Measurements from ENCODE around the gene ALDH3B1.

Gene ALDH3B1

DNA sequence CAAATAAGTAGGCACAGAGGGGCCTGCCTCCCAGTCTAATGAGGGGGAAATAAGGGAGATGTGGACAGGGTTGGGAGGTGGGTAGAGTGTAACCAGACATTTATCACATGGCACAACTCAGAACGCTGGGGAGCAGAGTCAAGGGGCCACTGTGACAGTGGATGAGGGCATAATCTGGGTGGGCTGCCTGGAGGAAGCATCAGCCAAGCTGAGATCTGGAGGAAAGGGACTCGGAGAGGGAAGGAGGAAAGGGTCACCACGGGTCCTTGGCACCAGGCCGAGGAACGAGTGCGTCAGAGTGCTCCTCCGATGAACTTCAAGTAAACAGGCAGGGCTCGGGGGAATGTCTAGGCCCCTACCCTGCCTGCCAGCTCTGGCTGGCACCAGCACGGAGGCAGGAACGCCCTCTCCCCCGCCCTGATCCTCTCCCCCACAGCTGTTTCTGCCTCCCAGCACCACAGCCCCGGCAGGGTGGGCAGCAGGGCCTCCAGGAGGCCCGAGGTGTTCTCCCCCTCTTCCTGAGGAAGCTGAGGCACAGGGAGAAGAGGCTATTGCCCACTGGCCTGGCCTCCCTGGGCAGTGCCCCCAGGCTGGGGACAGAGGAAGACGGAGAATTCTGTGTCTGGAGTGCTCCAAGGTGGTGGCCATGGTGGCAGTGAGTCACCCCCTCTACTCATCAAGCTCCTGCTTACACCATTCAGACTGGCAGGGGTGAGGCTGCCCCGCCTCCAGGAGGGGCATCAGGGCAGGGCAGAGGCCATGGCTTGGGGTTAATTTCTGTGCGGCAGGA, 4.2 kb downstream of the ALDH3B1 start:
- DNase-seq: no peak

DNA sequence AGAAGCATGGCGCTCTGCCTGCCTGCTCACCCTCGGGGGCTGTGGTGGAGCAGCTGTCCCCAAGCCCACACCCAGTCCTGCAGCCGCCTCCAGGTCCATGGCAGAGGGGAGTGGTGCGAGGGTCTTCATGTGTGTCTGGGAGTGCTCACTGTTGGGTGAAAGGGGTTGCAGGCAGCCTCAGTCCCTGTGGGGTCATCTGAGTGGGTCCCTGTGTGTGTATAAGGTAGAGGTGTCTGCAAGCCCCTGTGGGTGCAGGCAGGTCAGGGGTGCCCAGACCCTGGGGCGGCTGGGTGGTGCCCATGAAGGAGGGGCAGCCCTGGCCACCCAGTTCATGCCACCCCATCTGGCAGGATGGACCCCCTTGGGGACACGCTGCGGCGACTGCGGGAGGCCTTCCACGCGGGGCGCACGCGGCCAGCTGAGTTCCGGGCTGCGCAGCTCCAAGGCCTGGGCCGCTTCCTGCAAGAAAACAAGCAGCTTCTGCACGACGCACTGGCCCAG, 4.9 kb downstream of the ALDH3B1 start:
- DNase-seq: no peak

DNA sequence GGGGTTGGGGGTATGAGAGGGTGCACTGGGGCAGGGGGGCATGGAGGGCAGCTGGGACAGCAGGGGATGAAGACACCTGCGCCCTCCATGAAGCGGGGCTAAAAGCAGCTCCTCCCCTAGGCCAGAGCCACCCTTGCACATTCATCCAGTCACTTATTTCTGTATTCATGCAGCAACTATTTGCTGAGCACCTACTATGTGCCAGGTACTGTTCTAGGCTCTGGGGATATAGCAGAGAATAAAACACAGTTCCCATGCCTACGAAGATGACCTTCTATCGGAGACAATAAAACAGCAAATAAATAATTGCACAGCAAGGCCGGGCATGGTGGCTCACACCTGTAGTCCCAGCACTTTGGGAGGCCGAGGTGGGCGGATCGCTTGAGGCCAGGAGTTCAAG, 5.3 kb downstream of the ALDH3B1 start:
- no peak for DNase-seq

DNA sequence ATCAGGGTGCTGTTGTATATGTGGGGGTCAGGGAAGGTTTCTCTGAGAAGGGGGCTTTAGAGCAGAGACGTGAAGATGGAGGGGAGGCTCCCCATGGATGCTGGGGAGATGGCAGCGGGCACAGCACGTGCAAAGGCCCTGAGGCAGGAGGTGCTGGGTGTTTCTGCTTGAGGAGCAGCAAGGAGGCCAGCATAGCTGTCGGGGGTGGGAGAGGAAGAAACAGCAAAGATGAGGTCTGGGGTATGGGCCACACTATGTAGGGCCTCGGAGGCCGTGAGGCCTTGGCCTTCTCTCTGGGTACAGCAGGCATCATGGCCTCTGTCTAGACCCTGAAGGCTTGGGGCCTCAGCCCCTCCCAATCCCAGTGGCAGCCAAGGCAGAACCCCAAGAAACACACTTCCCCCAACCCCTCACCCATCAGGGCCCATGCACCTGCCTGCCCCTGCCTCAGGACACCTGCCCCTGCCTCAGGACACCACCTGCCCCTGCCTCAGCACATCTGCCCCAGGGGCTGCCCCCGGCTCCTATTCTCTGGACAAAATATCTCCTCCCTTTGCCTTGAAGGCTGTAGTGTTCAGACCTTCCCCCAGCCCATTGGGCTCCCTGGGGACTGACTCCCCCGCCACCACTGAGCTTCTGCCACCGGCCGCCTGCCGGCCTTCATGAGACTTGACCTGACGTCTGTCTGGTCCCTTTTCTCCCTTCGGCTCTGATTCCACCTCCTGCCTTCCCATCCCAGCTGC, 6.2 kb downstream of the ALDH3B1 start:
- no peak for DNase-seq

DNA sequence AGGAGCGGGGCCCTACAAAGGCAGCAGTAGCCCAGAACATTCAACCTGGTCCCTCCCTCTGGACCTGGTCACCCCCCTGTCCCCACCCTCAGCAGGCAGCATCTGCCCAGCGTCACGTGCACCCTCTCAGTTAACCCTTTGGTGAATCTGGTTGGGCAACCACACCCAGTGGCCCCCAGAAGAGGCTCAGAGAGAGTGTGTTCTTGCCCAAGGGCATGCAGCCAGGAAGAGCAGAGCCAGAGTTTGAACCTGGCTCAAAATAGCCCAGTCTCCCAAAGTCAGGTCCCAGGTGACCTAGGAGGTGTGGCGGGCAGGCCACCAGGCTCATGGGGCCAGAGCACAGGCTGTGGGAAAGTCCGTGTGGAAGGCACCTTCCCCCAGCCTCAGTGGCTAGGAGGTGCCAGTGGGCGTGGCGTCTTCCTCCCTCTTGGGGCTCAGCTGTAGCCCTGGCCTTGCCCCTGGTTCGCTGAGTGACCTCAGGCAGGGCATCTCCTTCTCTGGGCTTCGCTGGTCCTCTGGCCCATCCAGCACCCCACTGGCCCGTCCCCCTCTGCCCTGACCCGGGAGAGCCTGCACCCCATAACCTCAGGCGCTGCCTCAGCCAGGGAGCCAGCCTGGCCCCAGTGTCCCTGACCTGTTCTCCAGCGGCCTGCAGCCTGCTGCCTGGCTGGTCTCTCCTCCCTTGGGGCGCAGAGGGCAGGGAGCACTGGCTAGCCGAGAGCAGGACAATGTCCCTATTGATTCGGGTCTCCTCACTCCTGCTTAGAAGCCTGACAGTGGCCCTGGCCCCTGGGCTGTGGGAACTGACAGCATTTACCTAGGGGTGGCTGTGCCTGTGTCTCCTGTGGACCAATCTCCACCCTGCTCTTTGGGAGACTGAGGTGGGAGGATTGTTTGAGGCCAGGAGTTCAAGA, 7.0 kb downstream of the ALDH3B1 start:
- no peak for DNase-seq

DNA sequence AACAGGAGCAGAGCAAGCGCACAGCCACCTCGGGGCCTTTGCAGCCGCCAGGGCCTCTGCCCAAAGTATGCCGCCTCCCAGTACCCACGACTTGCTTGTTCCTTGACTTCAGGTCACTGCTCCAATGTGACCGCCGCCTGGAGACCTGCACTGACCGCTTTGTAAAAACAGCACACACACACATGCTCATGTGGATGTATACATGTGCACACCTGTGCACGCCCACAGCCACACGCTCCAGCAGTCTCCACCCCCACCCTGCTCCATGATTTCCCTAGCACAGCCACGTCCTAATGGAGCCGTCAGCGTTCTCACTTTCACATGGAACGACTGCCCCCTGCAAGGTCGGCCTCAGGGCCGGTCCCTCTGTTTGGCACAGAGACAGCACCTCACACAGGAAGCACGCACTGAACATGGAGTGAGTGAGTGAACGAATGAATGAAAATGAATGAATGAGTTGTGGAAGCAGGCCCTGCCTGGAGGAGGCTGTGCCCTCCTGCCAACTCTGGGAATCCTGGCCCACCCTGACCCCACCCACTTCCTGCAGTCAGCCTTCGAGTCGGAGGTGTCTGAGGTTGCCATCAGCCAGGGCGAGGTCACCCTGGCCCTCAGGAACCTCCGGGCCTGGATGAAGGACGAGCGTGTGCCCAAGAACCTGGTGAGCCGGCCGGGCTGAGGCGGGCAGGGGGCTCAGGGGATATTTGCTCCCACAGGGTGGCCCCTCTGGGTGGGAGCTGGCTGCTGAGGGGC, 8.0 kb downstream of the ALDH3B1 start:
- no peak for DNase-seq

DNA sequence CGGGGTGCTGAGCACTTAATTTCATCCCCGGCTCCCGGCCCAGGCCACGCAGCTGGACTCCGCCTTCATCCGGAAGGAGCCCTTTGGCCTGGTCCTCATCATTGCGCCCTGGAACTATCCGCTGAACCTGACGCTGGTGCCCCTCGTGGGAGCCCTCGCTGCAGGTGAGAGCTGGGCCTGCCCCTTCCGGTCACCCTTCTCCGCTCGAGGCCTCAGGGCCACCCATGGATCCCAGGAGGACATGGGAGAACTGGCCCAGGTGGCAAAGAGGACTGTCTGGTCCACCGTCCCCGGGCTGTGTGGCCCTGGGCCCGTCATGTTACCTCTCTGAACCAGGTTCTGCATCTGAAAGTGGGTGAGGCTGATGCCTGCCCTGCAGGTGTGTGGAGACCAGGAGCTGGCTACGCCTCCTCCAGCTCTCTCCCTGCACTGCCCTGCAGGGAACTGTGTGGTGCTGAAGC, 8.6 kb downstream of the ALDH3B1 start:
- no peak for DNase-seq

DNA sequence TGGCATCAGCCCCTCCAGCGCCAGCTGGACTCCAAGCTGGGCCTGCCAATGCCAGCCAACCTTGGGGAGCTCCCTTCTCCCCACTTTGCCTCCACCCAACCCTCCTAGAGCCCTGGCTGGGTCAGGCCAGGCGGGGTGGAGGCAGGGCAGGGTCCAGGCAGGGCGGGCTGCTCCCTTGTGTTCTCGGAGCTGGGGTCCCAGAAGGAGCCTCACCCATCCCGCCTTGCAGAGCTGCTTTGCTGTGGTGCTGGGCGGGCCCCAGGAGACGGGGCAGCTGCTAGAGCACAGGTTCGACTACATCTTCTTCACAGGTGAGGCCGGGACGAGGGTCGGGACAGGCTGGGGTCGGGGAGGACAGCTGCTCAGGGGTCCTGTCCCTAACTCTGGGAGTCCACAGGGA, 9.4 kb downstream of the ALDH3B1 start:
- no peak for DNase-seq

DNA sequence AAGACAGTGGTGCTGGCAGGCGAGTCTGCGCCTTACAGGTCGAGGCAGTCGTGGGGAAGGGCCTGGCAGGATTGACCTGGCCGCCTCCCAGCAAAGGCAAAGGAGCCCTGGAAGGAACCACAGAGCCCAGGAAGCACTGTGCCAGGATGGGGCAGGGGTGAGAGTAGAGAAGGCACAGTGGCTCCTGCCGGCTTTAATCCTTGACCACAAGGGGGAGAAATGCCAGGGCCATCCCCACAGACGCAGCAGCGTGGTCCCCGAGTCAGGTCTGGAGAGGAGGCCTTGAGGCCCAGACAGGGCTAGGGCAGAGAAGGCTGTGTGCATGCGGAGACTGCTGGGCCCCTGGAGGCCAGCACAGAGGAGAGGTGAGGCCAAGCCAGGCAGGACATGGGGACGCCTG, 10.4 kb downstream of the ALDH3B1 start:
- DNase-seq: no peak

DNA sequence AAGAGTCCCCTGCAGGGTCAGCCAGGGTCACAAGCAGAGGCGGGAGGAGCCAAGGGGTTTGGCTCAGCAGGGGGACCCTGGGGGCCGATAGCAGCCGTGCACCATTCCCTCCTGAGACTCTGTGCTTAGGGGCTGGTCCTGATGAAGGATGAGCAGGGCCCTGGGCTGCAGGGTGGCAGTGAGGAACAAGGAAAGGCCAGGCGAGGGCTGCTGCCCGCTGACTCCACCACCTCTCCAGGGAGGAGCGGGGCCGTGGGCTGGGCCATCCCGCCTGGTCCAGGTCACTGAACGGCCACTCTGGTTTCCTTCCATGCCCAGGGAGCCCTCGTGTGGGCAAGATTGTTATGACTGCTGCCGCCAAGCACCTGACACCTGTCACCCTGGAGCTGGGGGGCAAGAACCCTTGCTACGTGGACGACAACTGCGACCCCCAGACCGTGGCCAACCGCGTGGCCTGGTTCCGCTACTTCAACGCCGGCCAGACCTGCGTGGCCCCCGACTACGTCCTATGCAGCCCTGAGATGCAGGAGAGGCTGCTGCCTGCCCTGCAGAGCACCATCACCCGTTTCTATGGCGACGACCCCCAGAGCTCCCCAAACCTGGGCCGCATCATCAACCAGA, 11.2 kb downstream of the ALDH3B1 start:
- DNase-seq: no peak

DNA sequence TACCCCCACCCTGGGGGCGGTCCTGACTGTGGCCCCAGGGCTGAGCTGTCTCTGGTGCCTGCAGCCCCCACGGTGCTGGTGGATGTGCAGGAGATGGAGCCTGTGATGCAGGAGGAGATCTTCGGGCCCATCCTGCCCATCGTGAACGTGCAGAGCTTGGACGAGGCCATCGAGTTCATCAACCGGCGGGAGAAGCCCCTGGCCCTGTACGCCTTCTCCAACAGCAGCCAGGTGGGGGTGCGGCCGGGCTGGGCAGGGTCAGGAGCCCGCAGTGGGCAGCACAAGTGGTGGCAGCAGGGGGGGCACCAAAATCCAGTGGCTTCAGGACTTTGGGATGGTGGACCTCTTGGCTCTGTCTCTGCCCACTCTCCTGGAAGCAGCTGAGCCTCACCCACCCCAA, 12.4 kb downstream of the ALDH3B1 start:
- no peak for DNase-seq

DNA sequence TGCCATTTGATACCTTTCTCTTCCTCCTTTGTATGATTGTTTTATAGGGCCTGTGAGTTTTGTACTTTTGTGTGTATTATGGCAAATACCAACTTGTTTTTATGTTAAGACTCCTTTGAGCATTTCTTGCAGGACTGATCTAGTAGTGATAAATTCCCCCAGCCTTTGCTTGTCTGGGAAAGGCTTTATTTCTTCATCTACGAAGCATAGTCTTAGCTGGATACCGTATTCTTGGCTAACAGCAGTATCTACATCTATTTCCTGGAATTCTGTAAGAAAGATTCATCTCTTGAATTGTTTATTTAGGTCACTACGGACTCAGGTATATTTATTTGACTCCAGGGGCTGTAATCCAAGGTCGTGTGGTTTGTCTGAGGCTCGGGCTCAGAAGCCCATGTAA, 14.4 kb downstream of the ALDH3B1 start:
- DNase-seq: no peak

DNA sequence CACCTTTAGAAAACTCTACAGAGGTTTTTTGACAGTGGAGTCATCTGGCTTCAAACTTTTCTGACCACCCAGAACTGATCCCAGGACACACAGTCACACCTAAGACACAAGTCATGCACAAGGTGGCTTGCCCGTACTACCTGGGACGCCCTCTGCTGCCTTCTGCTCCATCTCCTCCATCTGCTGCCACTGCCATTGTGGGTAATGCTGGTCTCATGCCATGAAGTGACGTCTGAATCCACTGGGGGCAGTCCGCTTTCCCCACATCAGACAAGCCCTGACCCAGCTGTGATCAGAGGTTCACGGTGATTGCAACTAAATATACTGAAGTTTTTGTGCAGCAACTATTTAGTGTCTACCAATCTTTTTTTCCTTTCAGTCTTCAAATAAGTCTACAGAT, 14.9 kb downstream of the ALDH3B1 start:
- no peak for DNase-seq

DNA sequence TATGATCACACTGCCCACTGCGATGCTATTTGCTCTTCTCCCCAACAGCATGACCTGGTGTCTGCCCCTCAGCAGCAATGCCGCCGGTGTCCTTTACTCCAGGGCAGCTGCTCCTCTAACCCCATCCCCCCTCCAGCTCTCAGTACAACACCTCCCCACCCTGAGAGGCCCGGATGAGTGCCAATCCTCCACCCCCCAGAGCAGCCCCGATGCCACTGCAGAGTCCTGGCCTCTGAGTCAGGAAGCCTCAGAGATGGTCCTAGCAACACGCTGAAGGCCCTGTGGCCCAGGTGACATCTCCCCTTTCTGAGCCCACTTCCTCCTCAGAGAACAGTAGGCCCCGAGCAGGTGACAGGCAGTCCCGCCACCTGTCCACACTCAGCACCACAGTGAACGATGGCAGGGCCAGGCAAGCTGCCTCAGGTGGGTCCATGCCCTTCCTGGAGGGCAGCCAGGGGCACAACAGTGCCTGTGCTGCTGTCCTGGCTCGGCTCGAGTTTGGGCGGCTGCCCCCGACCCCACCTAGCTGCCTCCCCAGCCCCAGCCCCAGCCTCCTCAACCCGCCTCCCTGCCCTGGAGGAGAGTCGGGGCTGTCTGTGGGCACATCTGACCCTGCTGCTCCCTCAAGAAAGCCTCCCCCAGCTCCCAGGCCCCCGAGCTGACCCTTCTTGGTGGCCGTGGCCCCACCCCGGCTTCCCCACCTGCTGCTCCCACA, 16.4 kb downstream of the ALDH3B1 start:
- DNase-seq: no peak

DNA sequence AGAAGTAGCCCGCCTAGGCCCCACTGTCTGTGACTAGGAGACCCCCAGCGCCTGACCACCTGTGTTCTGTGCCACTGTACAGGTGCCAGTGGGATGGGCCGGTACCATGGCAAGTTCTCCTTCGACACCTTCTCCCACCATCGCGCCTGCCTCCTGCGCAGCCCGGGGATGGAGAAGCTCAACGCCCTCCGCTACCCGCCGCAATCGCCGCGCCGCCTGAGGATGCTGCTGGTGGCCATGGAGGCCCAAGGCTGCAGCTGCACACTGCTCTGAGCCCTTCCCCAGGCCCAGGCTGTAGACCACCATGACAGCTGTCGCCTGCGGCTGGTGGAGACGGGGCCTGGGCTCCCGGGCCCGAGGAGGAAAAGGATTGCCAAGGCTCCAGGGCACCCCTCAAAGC, 17.5 kb downstream of the ALDH3B1 start:
- DNase-seq: no peak

DNA sequence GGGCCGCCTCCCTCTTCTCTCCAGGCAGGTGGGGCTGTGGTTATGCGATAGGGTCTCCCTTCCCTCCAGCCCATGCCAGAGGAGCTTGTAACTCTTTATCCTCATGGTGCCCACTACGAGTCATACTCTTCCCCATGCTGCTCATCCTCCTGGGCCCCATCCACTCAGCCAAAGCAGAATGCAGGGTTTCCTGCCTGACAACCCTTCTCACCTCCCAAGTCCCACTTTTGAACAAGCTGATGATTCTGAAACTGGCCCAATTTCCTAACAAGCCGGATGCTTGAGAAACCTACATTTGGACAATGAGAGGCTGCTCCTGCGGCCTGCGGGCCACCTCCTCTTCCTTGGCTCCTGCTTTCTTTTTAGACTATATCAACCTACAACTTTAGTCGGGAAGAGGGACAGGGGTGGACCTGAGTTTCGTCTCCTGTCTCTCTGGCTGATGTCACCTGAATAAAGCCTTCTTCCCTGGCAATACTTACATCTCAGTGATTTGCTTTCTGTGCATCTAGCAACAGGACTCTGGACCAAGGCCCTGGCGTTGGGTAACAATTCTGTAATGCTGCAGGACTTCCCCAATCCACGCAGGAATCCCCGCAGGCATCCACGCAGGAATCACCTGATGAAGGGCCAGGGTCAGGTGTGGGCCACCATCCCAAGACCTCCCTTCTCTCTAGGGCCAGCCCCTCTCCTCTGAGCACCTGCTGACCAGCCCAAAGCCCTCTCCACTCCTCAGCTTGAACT, 18.8 kb downstream of the ALDH3B1 start:
- no peak for DNase-seq

DNA sequence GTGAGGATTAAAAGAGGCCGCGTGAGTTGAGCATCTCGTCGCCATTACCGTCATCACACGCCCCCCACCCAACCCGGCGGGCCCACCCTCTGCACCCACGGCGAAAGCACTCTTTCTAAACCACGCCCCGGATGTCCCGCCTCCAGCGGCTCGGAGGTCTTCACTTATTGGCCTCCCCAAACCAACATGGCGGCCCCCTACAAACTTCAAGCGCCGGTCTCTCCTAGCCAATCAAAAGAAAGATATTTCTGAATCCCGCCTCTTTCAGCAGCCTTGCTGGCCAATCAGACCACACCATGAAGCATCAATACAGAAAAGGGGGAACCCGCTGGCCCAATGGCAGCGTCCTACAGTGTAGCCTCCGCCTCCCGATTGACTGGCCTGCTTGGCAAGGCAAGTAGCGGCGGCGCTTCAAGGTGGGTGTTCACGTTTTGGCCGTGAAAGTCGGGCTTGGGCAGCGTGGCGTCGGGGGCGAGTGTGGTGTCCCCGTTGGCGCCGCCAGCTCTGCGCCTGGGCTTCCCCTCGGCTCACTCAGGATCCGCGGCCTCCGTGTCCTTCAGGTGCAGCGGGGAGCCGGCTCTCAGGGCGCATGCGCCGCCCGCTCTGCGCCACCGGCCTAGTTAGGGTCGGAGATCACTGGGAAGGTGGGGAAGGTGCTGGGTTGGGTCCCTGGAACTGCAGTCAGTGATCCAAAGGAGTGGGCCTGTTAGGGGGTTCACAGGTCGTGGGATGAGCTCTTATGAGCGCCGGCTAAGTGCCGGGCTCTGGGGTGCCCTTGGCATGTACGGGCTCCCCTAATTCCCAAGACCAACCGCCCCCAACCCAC, 20.4 kb downstream of the ALDH3B1 start, which contains the start of gene NDUFS8:
TSS of gene NDUFS8 (plus strand) at position 364 of the 826 bp plus-strand sequence. CDS start 1,471 bp downstream, outside the sequence.
- DNase-seq: peak; percentile 99

DNA sequence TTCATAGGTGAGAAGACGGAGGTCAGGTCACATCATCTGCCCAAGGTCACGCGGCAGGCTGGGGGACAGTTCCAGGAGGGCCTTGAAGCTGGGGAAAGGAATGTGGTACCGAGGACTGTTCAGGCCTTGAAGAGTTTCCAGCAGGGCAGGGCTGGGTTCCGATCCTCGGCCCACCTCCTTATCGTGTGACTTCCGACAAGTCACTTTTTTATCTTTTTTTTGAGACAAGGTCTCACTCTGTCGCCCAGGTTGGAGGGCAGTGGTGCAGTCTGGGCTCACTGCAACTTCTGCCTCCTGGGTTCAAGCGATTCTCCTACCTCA, 21.0 kb downstream of the ALDH3B1 start:
- DNase-seq: no peak

DNA sequence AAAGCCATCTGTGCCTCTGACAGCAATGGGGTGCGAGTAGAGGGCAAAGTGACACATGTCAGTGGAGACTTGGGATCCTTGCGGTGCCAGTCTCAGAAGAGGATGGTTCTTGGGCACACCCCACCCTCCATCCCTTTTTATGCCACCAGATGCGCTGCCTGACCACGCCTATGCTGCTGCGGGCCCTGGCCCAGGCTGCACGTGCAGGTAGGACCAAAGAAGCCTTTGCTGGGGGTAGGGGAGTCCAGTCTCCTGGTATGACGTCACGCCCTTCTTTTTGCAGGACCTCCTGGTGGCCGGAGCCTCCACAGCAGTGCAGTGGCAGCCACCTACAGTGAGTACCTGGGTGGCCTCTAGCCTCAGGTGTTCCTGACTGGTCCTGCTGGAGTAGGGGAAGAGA, 21.9 kb downstream of the ALDH3B1 start:
- no peak for DNase-seq
